WTC11 (cell line): ENCODE results near the gene RANBP3. TPM values are rescaled to one million over a fixed set of nuclear protein-coding genes. Genes with fewer than 3 reads are reported as not detected.

Experiments used
- ATAC-seq: fragments of 200-7000 bp; cut with Tn5 transposase; 2 replicates; pipeline ENCODE4 v1.10.0; 2021; ENCODE audit warnings: mild to moderate bottlenecking, moderate library complexity
- CTCF ChIA-PET: fragments of 300-600 bp; sonication (Branson Sonifier 250); formaldehyde crosslinking; loops from one replicate; lab custom pipeline; 2021; ENCODE audit warnings: antibody characterized with exemption; lab: Charles Lee
- POLR2A ChIA-PET: fragments of 350-600 bp; sonication (Branson Sonifier 250); formaldehyde crosslinking; loops from one replicate; lab custom pipeline; 2021; ENCODE audit warnings: antibody characterized with exemption; lab: Charles Lee
- DNase-seq: peaks from one replicate; pipeline ENCODE4 v3.0.0; 2021; ENCODE audit warnings: low spot score
- H3K27ac Mint-ChIP-seq: 2 replicates; pipeline ENCODE4 v1.8.0; 2021; ENCODE audit warnings: mixed read lengths
- H3K27me3 Mint-ChIP-seq: 2 replicates; pipeline ENCODE4 v1.8.0; 2021; ENCODE audit warnings: low read depth, mild to moderate bottlenecking, moderate library complexity, mixed read lengths
- H3K36me3 Mint-ChIP-seq: 2 replicates; pipeline ENCODE4 v1.8.0; 2021; ENCODE audit warnings: mixed read lengths
- H3K4me1 Mint-ChIP-seq: 2 replicates; pipeline ENCODE4 v1.8.0; 2022; ENCODE audit warnings: mixed read lengths
- H3K4me3 Mint-ChIP-seq: 2 replicates; pipeline ENCODE4 v1.8.0; 2021; ENCODE audit warnings: mild to moderate bottlenecking, moderate library complexity, mixed read lengths
- H3K9me3 Mint-ChIP-seq: 2 replicates; pipeline ENCODE4 v1.8.0; 2021; ENCODE audit warnings: mixed read lengths
- AR ChIP-seq: fragments of 250-450 bp; sonication (Bioruptor Pico); IDR thresholded peaks from 2 replicates; pipeline ENCODE4 v1.9.0; 2021; ENCODE audit warnings: mild to moderate bottlenecking
- ARID4B ChIP-seq: sonication (generic); formaldehyde crosslinking; IDR thresholded peaks from 2 replicates; pipeline ENCODE4 v1.8.0; 2023; ENCODE audit warnings: missing genetic modification reagents, mild to moderate bottlenecking, borderline replicate concordance
- ESRRA ChIP-seq: sonication (generic); formaldehyde crosslinking; IDR thresholded peaks from 2 replicates; pipeline ENCODE4 v1.8.1; 2022; ENCODE audit warnings: mild to moderate bottlenecking, missing genetic modification reagents, borderline replicate concordance
- GRHL2 ChIP-seq: fragments of 250-450 bp; sonication (Bioruptor Pico); IDR thresholded peaks from 2 replicates; pipeline ENCODE4 v1.8.0; 2022; ENCODE audit warnings: mild to moderate bottlenecking, moderate library complexity; ENCODE audit not compliant: insufficient replicate concordance, severe bottlenecking
- GTF2I ChIP-seq: fragments of 250-450 bp; sonication (Bioruptor Pico); conservative IDR thresholded peaks from 2 replicates; pipeline ENCODE4 v1.4.0; 2021; ENCODE audit warnings: mild to moderate bottlenecking
- KAT7 ChIP-seq: sonication (generic); formaldehyde crosslinking; IDR thresholded peaks from 2 replicates; pipeline ENCODE4 v1.8.1; 2023; ENCODE audit warnings: missing genetic modification reagents, mild to moderate bottlenecking, borderline replicate concordance
- MAX ChIP-seq: sonication (generic); formaldehyde crosslinking; IDR thresholded peaks from 2 replicates; pipeline ENCODE4 v1.8.0; 2022; ENCODE audit warnings: mild to moderate bottlenecking, missing genetic modification reagents
- NFE2L1 ChIP-seq: sonication (generic); formaldehyde crosslinking; IDR thresholded peaks from 2 replicates; pipeline ENCODE4 v1.8.1; 2023; ENCODE audit warnings: missing genetic modification reagents
- PRRX2 ChIP-seq: fragments of 250-450 bp; sonication (Bioruptor Pico); IDR thresholded peaks from 2 replicates; pipeline ENCODE4 v1.8.0; 2021; ENCODE audit warnings: mild to moderate bottlenecking
- TP53 ChIP-seq: sonication (generic); formaldehyde crosslinking; IDR thresholded peaks from 2 replicates; pipeline ENCODE4 v1.8.1; 2023; ENCODE audit warnings: mild to moderate bottlenecking, missing genetic modification reagents
- USF2 ChIP-seq: sonication (generic); formaldehyde crosslinking; IDR thresholded peaks from 2 replicates; pipeline ENCODE4 v1.8.1; 2023; ENCODE audit warnings: mild to moderate bottlenecking, missing genetic modification reagents, moderate library complexity
- ZNF423 ChIP-seq: fragments of 250-450 bp; sonication (Bioruptor Pico); IDR thresholded peaks from 2 replicates; pipeline ENCODE4 v2.1.2; 2022; ENCODE audit warnings: mild to moderate bottlenecking, moderate library complexity
- total RNA-seq: library from RNA; stranded (reverse); gene quantifications from 3 replicates; pipeline ENCODE4 v1.2.3, GENCODE V29; 2021

RANBP3 gene
- total RNA-seq, 1 experiment from 2014 or later: 76.3 TPM

- Mint-ChIP-seq H3K27me3 (no peaks in the 10 kb centered on the region; the same call in 1 of the 2 replicates), H3K36me3 (no peaks in the 10 kb centered on the region), H3K27ac (peak overlapping the region; percentile 48), H3K4me3 (peak overlapping the region; percentile 32), H3K4me1 (peaks cover 91% of the 10 kb centered on the region), H3K9me3 (no peaks in the 10 kb centered on the region)
- ATAC-seq (peak; percentile 65), DNase-seq (peak; percentile 33)
- 0 out of 2 replicates have a peak, but pooled peaks have one; percentile 23 for TF ChIP-seq USF2 (CRISPR knock-in tag)
- TF ChIP-seq MAX (CRISPR knock-in tag): peak; percentile 44; the same call in 1 of the 2 replicates
- TF ChIP-seq ESRRA (CRISPR knock-in tag): no peak
- POLR2A ChIA-PET: interaction anchor here (1.0 kb wide), 1 partner anchor 48 kb away, joined by 3 read pairs; the partner anchor contains the start of gene NDUFA11
- CTCF ChIA-PET: interaction anchor here (0.6 to 9.0 kb wide), 13 partner anchors 9 to 440 kb away, joined by 3 to 95 read pairs (median 5); partner anchors contain the start of gene VMAC
Observed at GRCh38 chr19:5951338-5951861, 26.5 kb downstream of the RANBP3 start.

- peaks cover 85% of the 10 kb centered on the region for H3K4me1 Mint-ChIP-seq
- ChIA-PET POLR2A (interaction anchor here (1.0 kb wide), 1 partner anchor 47 kb away, joined by 3 read pairs; the partner anchor contains the start of gene NDUFA11), CTCF (interaction anchor here (1.2 to 9.0 kb wide), 9 partner anchors 9 to 147 kb away, joined by 3 to 95 read pairs (median 8); partner anchors contain the start of gene VMAC)
- H3K4me3 Mint-ChIP-seq: no peak overlapping the region
- H3K9me3 Mint-ChIP-seq: no peaks in the 10 kb centered on the region
- DNase-seq (no peak), ATAC-seq (no peak)
- H3K27ac Mint-ChIP-seq: peak overlapping the region; percentile 48
- TF ChIP-seq KAT7 (CRISPR knock-in tag) (no peak), GTF2I (CRISPR knock-in tag) (no peak), GRHL2 (no peak), TP53 (CRISPR knock-in tag) (no peak), ZNF423 (CRISPR knock-in tag) (no peak)
- peaks cover 4% of the 10 kb centered on the region; the same call in 1 of the 2 replicates for H3K36me3 Mint-ChIP-seq
- H3K27me3 Mint-ChIP-seq: no peaks in the 10 kb centered on the region; the same call in 1 of the 2 replicates
Observed at GRCh38 chr19:5950741-5951140, 27.2 kb downstream of the RANBP3 start.

GRCh38 chr19:5949792-5950305, 28.1 kb downstream of the RANBP3 start:
- H3K27ac Mint-ChIP-seq: peak overlapping the region; percentile 53
- peaks cover 6% of the 10 kb centered on the region; the same call in 1 of the 2 replicates for H3K36me3 Mint-ChIP-seq
- ChIA-PET POLR2A (no interaction called here), CTCF (interaction anchor here (1.3 to 9.0 kb wide), 4 partner anchors 18 to 146 kb away, joined by 3 to 95 read pairs (median 19); no protein-coding TSS in a partner anchor)
- H3K27me3 Mint-ChIP-seq: no peaks in the 10 kb centered on the region; the same call in 1 of the 2 replicates
- H3K4me1 Mint-ChIP-seq: peaks cover 78% of the 10 kb centered on the region
- H3K9me3 Mint-ChIP-seq: no peaks in the 10 kb centered on the region
- no peak overlapping the region; the same call in 1 of the 2 replicates for H3K4me3 Mint-ChIP-seq
- DNase-seq (no peak), ATAC-seq (no peak)
- TF ChIP-seq ARID4B: no peak
- TF ChIP-seq AR: no peak
- no peak for TF ChIP-seq NFE2L1
- TF ChIP-seq PRRX2 (CRISPR knock-in tag): no peak
